Activated CD4-positive, alpha-beta T cell treated with anti-CD3 and anti-CD28 coated beads, Interleukin-2, amount 10 ng/mL, durations not matched to agents 24 days and 14 days (primary cell): ENCODE results near the gene ARMH2. TPM values are rescaled to one million over a fixed set of nuclear protein-coding genes. Genes with fewer than 3 reads are reported as not detected.

ENCODE experiments used
- DNase-seq: peaks from one replicate; pipeline ENCODE4 v3.0.0; 2022
- H3K27ac Mint-ChIP-seq: one replicate; pipeline ENCODE4 v1.8.0; 2022; ENCODE audit warnings: mild to moderate bottlenecking, mixed read lengths
- H3K27me3 Mint-ChIP-seq: one replicate; pipeline ENCODE4 v1.8.0; 2022; ENCODE audit warnings: mixed read lengths
- H3K36me3 Mint-ChIP-seq: one replicate; pipeline ENCODE4 v1.8.0; 2022; ENCODE audit warnings: low read depth, mild to moderate bottlenecking, mixed read lengths
- H3K4me1 Mint-ChIP-seq: one replicate; pipeline ENCODE4 v1.8.0; 2021; ENCODE audit warnings: mixed read lengths
- H3K4me3 Mint-ChIP-seq: one replicate; pipeline ENCODE4 v1.8.0; 2022; ENCODE audit warnings: mild to moderate bottlenecking, moderate library complexity, mixed read lengths
- H3K9me3 Mint-ChIP-seq: one replicate; pipeline ENCODE4 v1.8.0; 2021; ENCODE audit warnings: mixed read lengths
- intact Hi-C: fragments of 100-400 bp; cut with micrococcal nuclease; formaldehyde crosslinking; loops from one replicate; pipeline ENCODE4 v1.15.1; 2023
- total RNA-seq: library from RNA; stranded (reverse); gene quantifications from 2 replicates; pipeline ENCODE4 v1.2.3, GENCODE V29; 2022

The ARMH2 gene
- total RNA-seq, result 0.30 and 0.31 TPM in 2 replicates

- no peak within 1 kb of the TSS for H3K4me3 Mint-ChIP-seq
- H3K27ac Mint-ChIP-seq, result peak within 1 kb of the TSS; percentile 31
- H3K36me3 Mint-ChIP-seq, result peaks cover 20% of the 10 kb centered on the region
- H3K9me3 Mint-ChIP-seq, result no peaks in the 10 kb centered on the region
- DNase-seq, result no peak
- intact Hi-C loops, result no loop called here
- no peaks in the 10 kb centered on the region for H3K27me3 Mint-ChIP-seq
- peaks cover 19% of the 10 kb centered on the region for H3K4me1 Mint-ChIP-seq
Observed at GRCh38 chr6:24798740-24799540, at the start of gene ARMH2. TSS of gene ARMH2 (minus strand) at chr6:24798917. CDS start at chr6:24798857, 60 bp downstream.

- intact Hi-C loops, result no loop called here
- H3K4me3 Mint-ChIP-seq, result no peak overlapping the region
- H3K27me3 Mint-ChIP-seq, result no peaks in the 10 kb centered on the region
- H3K4me1 Mint-ChIP-seq, result peaks cover 7% of the 10 kb centered on the region
- no peak for DNase-seq
- peaks cover 76% of the 10 kb centered on the region for H3K36me3 Mint-ChIP-seq
- H3K9me3 Mint-ChIP-seq, result no peaks in the 10 kb centered on the region
- no peak overlapping the region for H3K27ac Mint-ChIP-seq
Observed at GRCh38 chr6:24848461-24848860, 49.7 kb upstream of the ARMH2 start.

- intact Hi-C loops, result no loop called here
- no peaks in the 10 kb centered on the region for H3K27me3 Mint-ChIP-seq
- H3K4me1 Mint-ChIP-seq, result peaks cover 10% of the 10 kb centered on the region
- H3K36me3 Mint-ChIP-seq, result peaks cover 77% of the 10 kb centered on the region
- no peaks in the 10 kb centered on the region for H3K9me3 Mint-ChIP-seq
- DNase-seq, result no peak
- H3K27ac Mint-ChIP-seq, result peak overlapping the region; percentile 54
- no peak overlapping the region for H3K4me3 Mint-ChIP-seq
Observed at GRCh38 chr6:24847402-24847801, 48.7 kb upstream of the ARMH2 start.

- no peak overlapping the region for H3K4me3 Mint-ChIP-seq
- intact Hi-C loops, result no loop called here
- H3K36me3 Mint-ChIP-seq, result peaks cover 86% of the 10 kb centered on the region
- no peaks in the 10 kb centered on the region for H3K9me3 Mint-ChIP-seq
- DNase-seq, result no peak
- peaks cover 22% of the 10 kb centered on the region for H3K4me1 Mint-ChIP-seq
- peak overlapping the region; percentile 42 for H3K27ac Mint-ChIP-seq
- no peaks in the 10 kb centered on the region for H3K27me3 Mint-ChIP-seq
Observed at GRCh38 chr6:24845578-24845977, 46.9 kb upstream of the ARMH2 start.

GRCh38 chr6:24844903-24845302, 46.2 kb upstream of the ARMH2 start:
- H3K4me3 Mint-ChIP-seq, result no peak overlapping the region

GRCh38 chr6:24844061-24844460, 45.3 kb upstream of the ARMH2 start:
- no peaks in the 10 kb centered on the region for H3K27me3 Mint-ChIP-seq
- no peak overlapping the region for H3K4me3 Mint-ChIP-seq
- H3K36me3 Mint-ChIP-seq, result peaks cover 82% of the 10 kb centered on the region
- intact Hi-C loops, result no loop called here
- DNase-seq, result no peak
- H3K4me1 Mint-ChIP-seq, result peaks cover 31% of the 10 kb centered on the region
- no peaks in the 10 kb centered on the region for H3K9me3 Mint-ChIP-seq
- no peak overlapping the region for H3K27ac Mint-ChIP-seq

More at GRCh38 chr6:24844903-24845302, 46.2 kb upstream of the ARMH2 start:
- intact Hi-C loops, result no loop called here
- Mint-ChIP-seq H3K36me3 (peaks cover 83% of the 10 kb centered on the region), H3K4me1 (peaks cover 25% of the 10 kb centered on the region), H3K27me3 (no peaks in the 10 kb centered on the region), H3K9me3 (no peaks in the 10 kb centered on the region), H3K27ac (peak overlapping the region; percentile 59)
- no peak for DNase-seq

- no peak for DNase-seq
- no peaks in the 10 kb centered on the region for H3K9me3 Mint-ChIP-seq
- intact Hi-C loops, result no loop called here
- H3K4me3 Mint-ChIP-seq, result no peak overlapping the region
- H3K4me1 Mint-ChIP-seq, result peaks cover 32% of the 10 kb centered on the region
- no peaks in the 10 kb centered on the region for H3K27me3 Mint-ChIP-seq
- H3K36me3 Mint-ChIP-seq, result peaks cover 75% of the 10 kb centered on the region
- H3K27ac Mint-ChIP-seq, result peak overlapping the region; percentile 60
Observed at GRCh38 chr6:24840187-24840586, 41.5 kb upstream of the ARMH2 start.

GRCh38 chr6:24838994-24839393, 40.3 kb upstream of the ARMH2 start:
- peaks cover 80% of the 10 kb centered on the region for H3K36me3 Mint-ChIP-seq
- peaks cover 35% of the 10 kb centered on the region for H3K4me1 Mint-ChIP-seq
- no peaks in the 10 kb centered on the region for H3K9me3 Mint-ChIP-seq
- no peaks in the 10 kb centered on the region for H3K27me3 Mint-ChIP-seq
- H3K27ac Mint-ChIP-seq, result peak overlapping the region; percentile 2
- H3K4me3 Mint-ChIP-seq, result no peak overlapping the region
- no peak for DNase-seq
- intact Hi-C loops, result no loop called here

GRCh38 chr6:24838081-24838480, 39.4 kb upstream of the ARMH2 start:
- H3K4me3 Mint-ChIP-seq, result no peak overlapping the region
- no peaks in the 10 kb centered on the region for H3K9me3 Mint-ChIP-seq
- no peak for DNase-seq
- H3K4me1 Mint-ChIP-seq, result peaks cover 37% of the 10 kb centered on the region
- peaks cover 80% of the 10 kb centered on the region for H3K36me3 Mint-ChIP-seq
- no peak overlapping the region for H3K27ac Mint-ChIP-seq
- intact Hi-C loops, result no loop called here
- H3K27me3 Mint-ChIP-seq, result no peaks in the 10 kb centered on the region

- H3K36me3 Mint-ChIP-seq, result peaks cover 75% of the 10 kb centered on the region
- H3K4me1 Mint-ChIP-seq, result peaks cover 27% of the 10 kb centered on the region
- DNase-seq, result no peak
- H3K9me3 Mint-ChIP-seq, result no peaks in the 10 kb centered on the region
- intact Hi-C loops, result no loop called here
- H3K27me3 Mint-ChIP-seq, result no peaks in the 10 kb centered on the region
- no peak overlapping the region for H3K27ac Mint-ChIP-seq
- no peak overlapping the region for H3K4me3 Mint-ChIP-seq
Observed at GRCh38 chr6:24836109-24836508, 37.4 kb upstream of the ARMH2 start.

GRCh38 chr6:24833711-24834386, 35.1 kb upstream of the ARMH2 start:
- H3K9me3 Mint-ChIP-seq, result no peaks in the 10 kb centered on the region
- peaks cover 72% of the 10 kb centered on the region for H3K36me3 Mint-ChIP-seq
- H3K4me1 Mint-ChIP-seq, result peaks cover 12% of the 10 kb centered on the region
- intact Hi-C loops, result no loop called here
- peak overlapping the region; percentile 56 for H3K27ac Mint-ChIP-seq
- no peaks in the 10 kb centered on the region for H3K27me3 Mint-ChIP-seq
- no peak overlapping the region for H3K4me3 Mint-ChIP-seq
- no peak for DNase-seq

GRCh38 chr6:24832794-24833193, 34.1 kb upstream of the ARMH2 start:
- Mint-ChIP-seq H3K27me3 (no peaks in the 10 kb centered on the region), H3K27ac (peak overlapping the region; percentile 20), H3K4me1 (peaks cover 12% of the 10 kb centered on the region), H3K9me3 (no peaks in the 10 kb centered on the region), H3K36me3 (peaks cover 73% of the 10 kb centered on the region), H3K4me3 (no peak overlapping the region)
- intact Hi-C loops, result no loop called here
- DNase-seq, result no peak

GRCh38 chr6:24831771-24832716, 33.3 kb upstream of the ARMH2 start:
- H3K36me3 Mint-ChIP-seq, result peaks cover 78% of the 10 kb centered on the region
- no peaks in the 10 kb centered on the region for H3K9me3 Mint-ChIP-seq
- H3K27ac Mint-ChIP-seq, result no peak overlapping the region
- no peak for DNase-seq
- H3K4me1 Mint-ChIP-seq, result peaks cover 12% of the 10 kb centered on the region
- intact Hi-C loops, result no loop called here
- no peak overlapping the region for H3K4me3 Mint-ChIP-seq
- no peaks in the 10 kb centered on the region for H3K27me3 Mint-ChIP-seq
